Retinal pigment epithelial cell (primary cell): ENCODE data around the gene GALNT7.
A peak's percentile ranks its signal among the peaks of the same experiment; 100 is the strongest.

Source experiments
- DNase-seq: peaks from one replicate; pipeline ENCODE4 v3.0.0-alpha.2; 2010; ENCODE audit warnings: low read depth
- H3K4me3 ChIP-seq: 2 replicates; pipeline ENCODE4 v1.5.1; 2011; ENCODE audit warnings: mild to moderate bottlenecking, low read length, control low read depth, moderate library complexity
- CTCF ChIP-seq: conservative IDR thresholded peaks from 2 replicates; pipeline ENCODE4 v1.5.1; 2011; ENCODE audit warnings: low read depth, low read length, control low read depth, inconsistent platforms

Gene GALNT7

GRCh38 chr4:173230062-173230461 lies 61.5 kb downstream of the GALNT7 start:
- no peak for TF ChIP-seq CTCF
- DNase-seq: no peak
- no peak overlapping the region for H3K4me3 ChIP-seq

DNA sequence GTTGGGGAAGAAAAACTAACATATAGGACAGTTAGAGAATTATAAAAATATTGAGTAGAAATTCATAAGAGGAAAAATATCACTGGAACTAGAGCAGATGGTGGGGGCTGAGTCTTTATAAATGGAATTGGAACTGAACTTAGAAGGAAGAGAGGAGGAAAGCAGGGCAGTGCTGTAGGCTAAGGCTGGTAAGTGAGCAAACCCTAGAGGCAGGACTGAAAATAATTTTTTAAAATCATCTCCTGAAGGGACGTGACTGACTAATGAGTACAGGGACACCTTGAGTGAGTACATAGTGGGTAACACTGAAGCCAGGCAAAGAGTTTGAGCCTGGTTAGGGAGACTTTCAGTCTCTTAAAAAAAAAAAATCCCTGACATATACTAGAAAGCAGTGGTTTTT lies 63.3 kb downstream of the GALNT7 start:
- no peak for DNase-seq
- TF ChIP-seq CTCF: peak; percentile 39
- H3K4me3 ChIP-seq: no peak overlapping the region

- no peak for TF ChIP-seq CTCF
- DNase-seq: no peak
- H3K4me3 ChIP-seq: no peak overlapping the region
These were observed 65.2 kb downstream of the GALNT7 start for GRCh38 chr4:173233857-173234256.

DNA sequence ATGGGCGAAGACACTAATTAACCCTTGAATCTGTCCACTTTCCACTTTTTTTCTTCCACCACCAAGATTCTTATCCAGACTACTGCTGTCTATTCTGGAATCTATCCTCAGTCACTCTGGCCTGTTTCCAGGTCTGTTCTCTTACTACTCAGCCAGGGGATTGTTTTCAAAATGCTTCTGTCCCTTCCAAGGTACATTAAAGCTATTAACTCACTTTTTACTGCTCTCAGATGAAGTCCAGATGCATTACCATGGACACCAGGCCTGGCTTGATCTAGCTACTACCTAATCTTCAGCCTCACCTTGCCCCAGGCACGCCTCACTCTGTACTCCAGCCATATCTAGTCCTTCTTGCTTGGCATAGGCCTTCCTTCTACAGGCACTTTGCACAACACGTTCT lies 66.4 kb downstream of the GALNT7 start:
- DNase-seq: no peak
- no peak for TF ChIP-seq CTCF
- H3K4me3 ChIP-seq: no peak overlapping the region

DNA sequence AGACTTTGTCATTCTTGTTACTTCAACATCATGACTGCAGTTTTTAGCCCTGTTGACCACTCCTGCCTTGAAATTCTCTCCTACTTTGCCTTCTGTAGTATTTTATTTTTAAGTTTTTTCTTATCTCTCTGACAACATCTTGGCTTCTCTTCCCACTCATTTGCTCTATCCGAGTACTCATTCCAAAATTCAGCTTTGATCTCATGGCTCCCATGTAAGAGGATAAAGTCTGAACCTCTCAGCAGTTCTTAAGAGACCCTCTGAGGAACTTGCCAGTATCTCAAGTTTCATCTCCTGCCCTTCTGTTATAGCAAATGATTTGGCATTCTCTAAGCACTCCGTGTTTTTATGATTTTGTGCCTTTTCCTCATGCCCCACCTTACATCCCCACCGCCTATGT lies 67.7 kb downstream of the GALNT7 start:
- TF ChIP-seq CTCF: no peak
- no peak overlapping the region for H3K4me3 ChIP-seq
- DNase-seq: no peak

GRCh38 chr4:173237152-173237551 lies 68.5 kb downstream of the GALNT7 start:
- TF ChIP-seq CTCF: peak; percentile 11
- DNase-seq: no peak
- H3K4me3 ChIP-seq: no peak overlapping the region

DNA sequence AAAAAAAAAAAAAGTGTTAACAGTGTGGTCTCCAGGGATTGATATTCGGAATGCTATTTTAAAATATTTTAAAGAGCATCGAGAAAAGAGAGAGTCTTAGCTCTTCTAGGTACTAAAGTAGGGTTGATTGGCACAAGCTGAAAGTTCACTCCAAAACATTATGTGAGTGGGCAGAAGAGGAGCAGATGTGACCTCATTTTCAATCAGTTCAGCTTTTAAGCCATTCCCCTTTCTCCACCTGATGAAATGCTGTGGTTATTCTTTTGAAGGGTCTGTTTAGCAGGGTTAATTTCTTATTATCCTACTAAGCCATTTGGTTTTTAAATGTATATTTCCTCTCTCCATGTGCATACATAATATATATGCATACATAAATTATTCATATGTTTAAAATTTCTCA lies 69.2 kb downstream of the GALNT7 start:
- H3K4me3 ChIP-seq: no peak overlapping the region
- TF ChIP-seq CTCF: no peak
- DNase-seq: no peak
